Stimulated activated memory B cell treated with anti-CD40 and anti-IgM and Interleukin-4, amounts not matched to agents 10 μg/mL and 1 μg/mL and 100 μg/mL, for 72 hours (primary cell): Measurements from ENCODE around the gene GSDME.
"Not testable (repeated sequence)": the region's sequence is repeated elsewhere in the genome, so short reads cannot be mapped to it uniquely, and the experiment has no call there.

ENCODE experiments used
- ATAC-seq: fragments of 150-1000 bp; cut with Tn5 transposase; 2 replicates; pipeline ENCODE4 v1.10.0; 2021
- H3K27ac Mint-ChIP-seq: one replicate; pipeline ENCODE4 v1.8.0; 2022; ENCODE audit warnings: mild to moderate bottlenecking, mixed read lengths
- H3K27me3 Mint-ChIP-seq: one replicate; pipeline ENCODE4 v1.8.0; 2022; ENCODE audit warnings: mixed read lengths
- H3K36me3 Mint-ChIP-seq: one replicate; pipeline ENCODE4 v1.8.0; 2022; ENCODE audit warnings: mixed read lengths
- H3K4me1 Mint-ChIP-seq: one replicate; pipeline ENCODE4 v1.8.0; 2022; ENCODE audit warnings: mixed read lengths
- H3K4me3 Mint-ChIP-seq: one replicate; pipeline ENCODE4 v1.8.0; 2022; ENCODE audit warnings: mild to moderate bottlenecking, moderate library complexity, mixed read lengths
- H3K9me3 Mint-ChIP-seq: one replicate; pipeline ENCODE4 v1.8.0; 2022; ENCODE audit warnings: mixed read lengths

The GSDME gene

DNA sequence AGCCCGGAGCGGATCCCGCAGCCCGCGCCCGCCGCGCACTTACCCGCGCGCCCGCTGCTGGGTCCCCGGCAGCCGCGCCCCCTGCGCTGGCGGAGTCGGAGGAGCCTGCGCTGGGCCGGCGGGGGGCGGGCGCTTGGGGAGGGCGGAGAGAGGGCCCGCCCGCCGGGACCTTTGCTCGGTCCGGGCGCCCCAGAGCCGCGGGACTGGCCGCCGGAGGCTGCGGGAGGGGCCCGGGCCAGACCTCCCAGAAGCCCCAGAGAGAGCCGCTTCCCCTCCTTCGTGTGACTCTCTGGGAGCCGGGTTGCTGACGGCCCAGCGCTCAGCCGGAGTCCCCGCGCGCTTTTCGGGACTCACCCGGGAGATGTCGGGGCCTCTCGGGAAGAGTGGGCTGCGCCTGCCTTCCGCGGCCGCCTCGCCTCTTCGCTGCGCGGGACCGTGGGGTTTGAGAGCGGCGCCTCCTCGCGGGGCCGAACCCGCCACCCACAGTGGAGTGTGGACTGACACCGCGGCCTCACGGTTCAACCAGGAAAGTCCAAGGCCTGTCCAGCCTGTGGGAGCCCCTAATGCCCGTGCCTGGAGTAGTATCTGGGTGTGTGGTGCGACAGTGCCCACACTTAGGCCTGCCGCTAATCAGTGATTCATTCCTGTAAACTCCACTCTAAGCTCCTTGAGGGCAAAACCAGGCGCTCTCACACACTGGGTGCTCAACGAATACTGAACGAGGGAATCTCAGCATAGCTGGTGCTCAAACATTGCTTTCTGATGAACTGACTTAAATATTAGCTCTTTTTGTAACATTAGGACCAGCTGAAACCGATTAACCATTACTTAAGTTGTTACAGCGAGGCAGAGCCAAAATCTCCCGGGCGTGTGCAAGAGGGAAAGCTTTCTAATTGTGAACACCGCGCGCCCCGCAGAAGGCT, at the start of gene GSDME:
Gene GSDME, minus strand, starts transcription at position 112 of the 923 bp plus-strand sequence. CDS start 7,690 bp downstream, outside the sequence.
- Mint-ChIP-seq H3K36me3 (no peaks in the 10 kb centered on the region), H3K27me3 (peaks cover 47% of the 10 kb centered on the region), H3K4me1 (peaks cover 27% of the 10 kb centered on the region), H3K9me3 (no peaks in the 10 kb centered on the region), H3K4me3 (peak within 1 kb of the TSS; percentile 89), H3K27ac (peak within 1 kb of the TSS; percentile 64)
- ATAC-seq: peak; percentile 82

DNA sequence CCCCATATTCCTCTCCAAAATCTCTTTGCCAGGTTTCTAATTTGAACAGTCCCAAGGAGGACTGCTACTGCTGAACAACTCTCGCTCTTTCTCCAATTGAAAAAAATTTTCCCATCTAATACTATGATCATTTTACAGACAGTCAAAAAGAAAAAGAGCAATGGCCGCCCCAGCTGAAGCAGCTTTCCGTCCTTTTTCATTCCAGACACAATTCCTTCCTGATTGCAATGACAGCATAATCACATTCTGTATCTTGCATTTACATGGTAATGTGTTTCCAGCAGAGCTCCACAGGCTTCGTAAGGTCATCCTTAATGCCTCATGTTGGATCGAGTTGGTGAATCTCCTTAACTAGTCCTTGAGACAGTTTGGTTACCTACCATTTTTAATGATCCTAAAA, 45.0 kb upstream of the GSDME start:
- no peak for ATAC-seq
- H3K4me3 Mint-ChIP-seq: no peak overlapping the region

DNA sequence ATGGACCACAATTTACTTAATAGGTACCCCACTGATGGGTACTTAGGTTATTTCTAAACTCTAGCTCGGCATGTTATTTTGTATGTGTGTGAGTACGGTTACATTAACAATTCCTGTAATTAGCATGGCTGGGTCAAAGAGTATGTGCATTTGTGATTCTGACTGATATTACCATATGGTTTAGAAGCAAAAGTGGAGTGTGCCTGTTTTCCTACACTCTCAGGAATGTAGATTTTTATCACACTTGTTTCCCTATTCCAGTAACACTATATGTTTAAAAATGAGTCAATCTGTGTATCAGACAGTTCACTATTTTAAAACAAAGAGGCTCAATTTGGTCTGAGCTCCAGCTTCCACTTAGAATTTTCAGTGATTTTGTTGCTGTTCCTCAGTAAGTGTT, 44.6 kb upstream of the GSDME start:
- peaks cover 85% of the 10 kb centered on the region for H3K36me3 Mint-ChIP-seq
- no peak overlapping the region for H3K27ac Mint-ChIP-seq
- no peaks in the 10 kb centered on the region for H3K4me1 Mint-ChIP-seq
- no peaks in the 10 kb centered on the region for H3K9me3 Mint-ChIP-seq
- no peak for ATAC-seq
- no peaks in the 10 kb centered on the region for H3K27me3 Mint-ChIP-seq
- no peak overlapping the region for H3K4me3 Mint-ChIP-seq

More for the DNA sequence above, 45.0 kb upstream of the GSDME start:
- H3K27ac Mint-ChIP-seq: no peak overlapping the region
- H3K9me3 Mint-ChIP-seq: no peaks in the 10 kb centered on the region
- no peaks in the 10 kb centered on the region for H3K27me3 Mint-ChIP-seq
- H3K4me1 Mint-ChIP-seq: no peaks in the 10 kb centered on the region
- peaks cover 83% of the 10 kb centered on the region for H3K36me3 Mint-ChIP-seq

DNA sequence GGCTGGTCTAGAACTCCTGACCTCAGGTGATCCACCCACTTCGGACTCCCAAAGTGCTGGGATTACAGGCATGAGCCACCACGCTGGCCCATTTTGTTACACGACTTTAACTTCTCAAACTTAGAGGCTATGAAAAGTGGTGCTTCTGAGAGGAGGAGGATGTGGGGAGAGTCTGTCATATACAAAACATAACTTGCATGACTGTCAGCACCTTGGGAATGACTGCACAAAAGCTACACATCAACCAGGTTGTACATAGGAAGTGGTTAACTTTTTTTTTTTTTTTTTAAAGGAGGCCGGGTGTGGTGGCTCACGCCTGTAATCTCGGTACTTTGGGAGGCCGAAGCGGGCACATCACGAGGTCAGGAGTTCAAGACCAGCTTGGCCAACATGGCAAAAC, 43.4 kb upstream of the GSDME start:
- H3K4me3 Mint-ChIP-seq: no peak overlapping the region
- no peak for ATAC-seq
- no peaks in the 10 kb centered on the region for H3K4me1 Mint-ChIP-seq
- H3K27ac Mint-ChIP-seq: no peak overlapping the region
- H3K36me3 Mint-ChIP-seq: peaks cover 88% of the 10 kb centered on the region
- H3K9me3 Mint-ChIP-seq: no peaks in the 10 kb centered on the region
- H3K27me3 Mint-ChIP-seq: no peaks in the 10 kb centered on the region

DNA sequence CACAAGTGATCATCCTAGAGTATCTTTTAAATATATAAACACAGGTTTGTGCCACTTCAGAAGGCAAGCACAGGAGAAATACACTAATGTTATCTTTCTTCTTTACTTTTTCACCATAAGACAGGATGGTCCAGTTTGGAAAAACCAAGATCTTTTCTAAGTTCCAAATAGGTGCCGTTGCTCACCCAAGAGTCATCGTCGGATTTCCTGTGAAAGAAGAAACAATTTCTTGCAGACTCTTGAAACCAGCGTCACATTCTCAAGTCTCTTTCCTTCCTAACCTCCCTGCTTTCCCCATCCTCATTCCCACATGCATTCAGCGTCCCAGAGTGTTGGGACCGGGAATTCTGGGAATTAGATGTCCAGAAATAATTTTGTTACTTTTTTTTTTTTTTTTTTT, 42.8 kb upstream of the GSDME start:
- H3K4me1 Mint-ChIP-seq: peaks cover 2% of the 10 kb centered on the region
- ATAC-seq: no peak
- H3K27me3 Mint-ChIP-seq: no peaks in the 10 kb centered on the region
- H3K27ac Mint-ChIP-seq: no peak overlapping the region
- H3K4me3 Mint-ChIP-seq: no peak overlapping the region
- H3K36me3 Mint-ChIP-seq: peaks cover 94% of the 10 kb centered on the region
- no peaks in the 10 kb centered on the region for H3K9me3 Mint-ChIP-seq

DNA sequence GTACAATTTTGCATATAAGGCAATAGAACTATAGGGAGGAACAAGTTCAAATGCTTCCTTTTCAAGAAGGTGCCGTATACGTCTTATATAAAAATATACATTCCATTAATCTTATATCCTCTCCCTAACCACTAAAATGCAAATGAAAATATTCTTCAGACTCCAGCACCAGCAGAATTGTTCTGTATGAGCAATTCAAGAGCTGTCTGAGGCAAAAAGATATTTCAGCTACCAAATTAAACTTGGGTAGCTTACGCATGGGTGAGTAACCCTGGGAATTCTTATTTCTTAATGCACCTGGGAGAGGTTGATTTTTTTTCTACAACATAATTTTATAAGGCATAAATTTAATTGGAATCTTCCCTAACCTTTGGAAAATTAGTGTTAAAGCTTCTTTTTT, 42.2 kb upstream of the GSDME start:
- Mint-ChIP-seq H3K4me1 (peaks cover 8% of the 10 kb centered on the region), H3K27ac (no peak overlapping the region), H3K9me3 (no peaks in the 10 kb centered on the region), H3K4me3 (no peak overlapping the region), H3K36me3 (peaks cover 95% of the 10 kb centered on the region), H3K27me3 (no peaks in the 10 kb centered on the region)
- no peak for ATAC-seq

DNA sequence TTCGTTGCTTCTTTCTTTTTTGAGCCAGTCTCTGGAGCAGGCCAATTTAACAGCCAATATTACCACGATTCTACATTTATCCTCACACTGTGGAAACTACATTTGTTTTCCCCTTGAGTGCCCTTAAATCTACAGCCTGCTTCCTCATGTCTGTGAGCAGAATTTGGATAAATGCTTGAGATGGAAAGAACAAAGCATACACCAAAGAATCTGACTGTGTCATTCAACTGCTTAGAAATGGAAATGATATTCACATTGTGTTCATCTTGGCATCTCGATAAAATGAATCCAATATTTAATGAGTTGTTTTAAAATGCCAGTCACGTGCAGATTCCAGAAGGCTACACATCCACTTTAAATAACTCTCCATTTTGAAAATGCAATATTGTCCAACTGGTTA, 41.0 kb upstream of the GSDME start:
- H3K4me3 Mint-ChIP-seq: no peak overlapping the region
- H3K36me3 Mint-ChIP-seq: peaks cover 90% of the 10 kb centered on the region
- H3K27me3 Mint-ChIP-seq: no peaks in the 10 kb centered on the region
- ATAC-seq: no peak
- no peaks in the 10 kb centered on the region for H3K9me3 Mint-ChIP-seq
- H3K4me1 Mint-ChIP-seq: peaks cover 17% of the 10 kb centered on the region
- no peak overlapping the region for H3K27ac Mint-ChIP-seq

DNA sequence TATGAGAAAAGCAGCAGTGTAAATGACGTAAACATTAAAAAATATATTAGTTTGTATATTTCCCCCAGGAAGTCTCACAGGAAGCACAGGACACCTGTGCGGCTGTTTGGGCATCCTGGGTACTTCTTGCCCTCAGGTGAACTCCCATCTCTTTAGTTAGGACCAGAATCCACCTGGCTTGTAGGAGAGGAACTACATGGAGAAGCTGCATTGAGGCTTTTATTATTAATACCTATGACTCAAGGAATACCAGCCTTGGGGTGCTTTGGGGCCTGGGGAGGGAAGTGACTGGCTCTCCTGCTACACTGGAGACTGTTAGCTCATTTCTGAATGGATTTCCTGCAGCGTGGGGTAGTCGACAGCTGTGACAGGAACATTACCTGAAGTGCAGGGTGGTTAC, 40.0 kb upstream of the GSDME start:
- Mint-ChIP-seq H3K27ac (no peak overlapping the region), H3K9me3 (no peaks in the 10 kb centered on the region), H3K36me3 (peaks cover 80% of the 10 kb centered on the region), H3K27me3 (no peaks in the 10 kb centered on the region), H3K4me1 (peaks cover 17% of the 10 kb centered on the region), H3K4me3 (no peak overlapping the region)
- no peak for ATAC-seq

DNA sequence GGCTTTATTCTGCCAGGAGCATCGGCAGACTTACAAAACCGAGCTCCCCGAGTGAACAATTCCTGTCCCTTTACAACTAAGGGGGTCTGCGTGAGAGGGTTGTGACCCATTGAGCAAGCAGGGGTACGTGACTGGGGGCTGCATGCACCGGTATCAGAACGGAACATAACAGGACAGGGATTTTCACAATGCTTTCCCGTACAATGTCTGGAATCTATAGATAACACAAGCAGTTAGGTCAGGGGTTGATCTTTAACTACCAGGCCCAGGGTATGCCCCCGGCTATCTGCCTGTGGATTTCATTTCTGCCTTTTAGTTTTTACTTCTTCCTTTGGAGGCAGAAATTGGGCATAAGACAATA, 38.1 kb upstream of the GSDME start:
- no peak overlapping the region for H3K4me3 Mint-ChIP-seq
- H3K9me3 Mint-ChIP-seq: no peaks in the 10 kb centered on the region
- peaks cover 62% of the 10 kb centered on the region for H3K36me3 Mint-ChIP-seq
- peaks cover 17% of the 10 kb centered on the region for H3K4me1 Mint-ChIP-seq
- H3K27me3 Mint-ChIP-seq: no peaks in the 10 kb centered on the region
- no peak overlapping the region for H3K27ac Mint-ChIP-seq
- ATAC-seq: no peak

DNA sequence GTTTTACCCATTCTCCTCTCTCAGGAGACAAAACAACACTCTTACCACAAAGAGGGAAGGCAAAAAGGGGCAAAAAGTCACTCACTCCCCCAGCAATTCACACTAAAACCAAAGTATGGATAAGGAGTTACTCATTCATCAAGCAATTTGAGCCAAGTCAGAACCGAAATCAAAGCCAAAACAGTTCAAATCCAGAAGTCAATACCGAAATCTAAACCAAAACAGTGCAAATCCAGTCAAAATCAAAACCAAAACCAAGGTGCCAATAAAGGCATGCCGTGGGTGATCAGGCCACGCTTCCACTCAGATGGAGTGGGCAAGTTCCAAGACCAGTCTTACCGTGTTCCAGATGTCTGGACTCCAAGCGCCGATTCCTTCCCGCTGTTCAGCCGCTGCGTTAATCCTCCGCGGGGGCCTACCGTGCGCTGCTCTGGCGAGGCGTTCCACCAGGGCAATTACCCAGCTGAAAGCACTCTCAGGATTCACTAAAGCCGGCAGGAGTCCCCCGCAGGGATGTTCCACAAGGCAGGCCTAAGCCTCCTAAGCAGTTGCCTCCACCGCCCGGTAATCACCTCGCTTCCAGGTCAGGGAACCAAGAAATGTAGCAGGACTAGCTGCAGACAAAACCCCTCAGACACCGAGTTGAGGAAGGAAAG, 37.6 kb upstream of the GSDME start:
- Mint-ChIP-seq H3K36me3 (peaks cover 58% of the 10 kb centered on the region), H3K4me1 (peaks cover 17% of the 10 kb centered on the region), H3K27ac (peak overlapping the region; percentile 27)
- not testable (repeated sequence) for H3K4me3 Mint-ChIP-seq, ATAC-seq, H3K27me3 Mint-ChIP-seq, H3K9me3 Mint-ChIP-seq

DNA sequence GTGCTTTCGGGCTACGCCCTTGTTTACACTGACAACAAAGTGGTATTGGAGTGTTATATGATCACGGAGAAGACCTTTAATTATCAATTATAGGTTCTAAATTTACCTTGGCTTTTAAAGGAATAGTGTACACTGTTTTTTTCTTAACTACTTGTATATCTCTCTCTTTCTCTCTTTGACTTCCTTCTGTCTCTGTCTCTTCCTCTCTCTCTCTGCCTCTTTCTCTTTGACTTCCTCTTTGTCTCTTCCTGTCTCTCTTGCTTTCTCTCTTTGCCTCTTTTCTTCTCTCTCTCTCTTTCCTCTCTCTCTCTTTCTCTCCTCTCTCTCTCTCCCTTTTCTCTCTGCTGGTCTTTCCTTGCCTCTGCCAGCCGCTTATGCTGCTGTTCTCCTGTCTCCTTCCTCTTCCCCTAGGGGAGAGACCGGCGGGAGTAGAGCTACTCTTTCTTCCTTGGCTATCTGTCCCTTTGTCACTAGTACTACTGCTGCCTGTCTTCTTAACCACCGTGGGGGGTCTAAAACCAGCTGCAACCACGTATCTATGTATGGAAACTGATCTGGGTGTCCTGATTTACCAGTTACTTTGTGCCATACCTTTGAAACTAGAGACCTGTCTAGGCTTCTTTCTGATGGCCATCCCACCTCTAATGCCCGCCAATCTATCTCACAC, 36.9 kb upstream of the GSDME start:
- H3K9me3 Mint-ChIP-seq: peaks cover 6% of the 10 kb centered on the region
- H3K4me1 Mint-ChIP-seq: peaks cover 17% of the 10 kb centered on the region
- ATAC-seq: no peak
- peak overlapping the region; percentile 27 for H3K27ac Mint-ChIP-seq
- H3K4me3 Mint-ChIP-seq: no peak overlapping the region
- no peaks in the 10 kb centered on the region for H3K27me3 Mint-ChIP-seq
- H3K36me3 Mint-ChIP-seq: peaks cover 54% of the 10 kb centered on the region

DNA sequence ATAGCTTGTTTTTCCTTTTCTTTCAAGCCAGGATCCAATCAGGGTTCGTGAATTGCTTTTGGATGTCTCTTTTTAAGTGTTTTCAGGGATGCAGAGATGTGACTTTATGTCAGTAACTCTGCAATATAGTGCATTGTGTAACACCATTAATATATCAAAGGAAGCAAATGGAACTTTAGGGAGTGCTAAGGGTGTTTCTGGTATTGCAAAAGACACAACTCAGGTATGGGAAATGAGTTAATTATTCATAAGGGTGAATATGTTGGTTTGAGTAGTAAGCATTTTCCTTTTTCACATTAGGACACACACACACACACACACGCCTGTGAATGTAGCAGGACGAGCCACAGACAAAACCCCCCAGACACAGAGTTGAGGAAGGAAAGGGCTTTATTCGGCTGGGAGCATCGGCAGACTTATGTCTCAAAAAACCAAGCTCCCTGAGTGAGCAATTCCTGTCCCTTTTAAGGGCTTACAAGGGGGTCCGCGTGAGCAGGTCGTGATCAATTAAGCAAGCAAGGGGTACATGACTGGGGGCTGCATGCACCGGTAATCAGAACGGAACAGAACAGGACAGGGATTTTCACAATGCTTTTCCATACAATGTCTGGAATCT, 31.8 kb upstream of the GSDME start:
- Mint-ChIP-seq H3K4me1 (peaks cover 4% of the 10 kb centered on the region), H3K9me3 (peaks cover 8% of the 10 kb centered on the region), H3K36me3 (peaks cover 4% of the 10 kb centered on the region), H3K27me3 (no peaks in the 10 kb centered on the region), H3K4me3 (no peak overlapping the region), H3K27ac (no peak overlapping the region)
- ATAC-seq: no peak

DNA sequence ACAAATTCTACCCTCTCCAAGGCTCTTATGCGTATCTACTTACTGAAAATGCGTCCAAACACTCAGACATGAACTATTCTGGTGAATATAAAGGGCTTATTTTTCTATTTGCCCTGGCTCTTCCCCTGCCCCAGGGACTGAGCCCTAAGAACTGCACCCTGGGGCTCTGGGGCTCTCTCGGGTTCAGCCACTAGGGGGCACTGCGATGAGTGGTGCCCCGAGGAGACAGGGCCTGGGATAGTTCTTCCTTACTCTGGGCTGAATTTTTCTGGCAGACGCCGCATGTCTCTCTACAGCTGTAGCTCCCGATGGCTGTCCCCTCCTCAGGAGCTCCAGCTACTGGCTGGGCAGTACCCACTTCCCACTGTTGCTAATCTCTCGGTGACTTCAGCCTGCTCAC, 30.8 kb upstream of the GSDME start:
- ATAC-seq: no peak
- no peak overlapping the region for H3K4me3 Mint-ChIP-seq
- no peaks in the 10 kb centered on the region for H3K27me3 Mint-ChIP-seq
- peaks cover 14% of the 10 kb centered on the region for H3K9me3 Mint-ChIP-seq
- H3K4me1 Mint-ChIP-seq: no peaks in the 10 kb centered on the region
- no peak overlapping the region for H3K27ac Mint-ChIP-seq
- H3K36me3 Mint-ChIP-seq: peaks cover 10% of the 10 kb centered on the region

DNA sequence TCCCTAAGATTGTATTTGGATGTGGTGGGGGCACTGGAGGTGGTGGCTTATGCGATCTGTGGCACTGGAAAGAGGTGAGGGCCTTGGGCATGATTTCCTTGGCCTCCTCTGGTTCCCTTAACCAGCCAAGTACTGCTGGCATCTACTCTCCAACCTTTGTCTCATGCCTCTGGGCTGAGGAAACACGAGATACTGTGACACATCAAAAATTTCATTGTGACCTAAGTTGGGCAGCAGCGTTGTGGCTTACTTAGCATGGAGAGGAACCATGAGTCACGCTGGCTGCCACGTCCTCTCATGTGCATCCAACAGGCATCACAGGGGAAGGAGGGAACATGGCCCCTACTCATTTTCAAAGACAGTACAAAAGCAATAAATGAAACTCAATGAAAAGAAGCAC, 29.7 kb upstream of the GSDME start:
- no peak for ATAC-seq
- peaks cover 14% of the 10 kb centered on the region for H3K9me3 Mint-ChIP-seq
- H3K4me1 Mint-ChIP-seq: no peaks in the 10 kb centered on the region
- no peaks in the 10 kb centered on the region for H3K27me3 Mint-ChIP-seq
- peaks cover 16% of the 10 kb centered on the region for H3K36me3 Mint-ChIP-seq
- no peak overlapping the region for H3K4me3 Mint-ChIP-seq
- H3K27ac Mint-ChIP-seq: no peak overlapping the region

DNA sequence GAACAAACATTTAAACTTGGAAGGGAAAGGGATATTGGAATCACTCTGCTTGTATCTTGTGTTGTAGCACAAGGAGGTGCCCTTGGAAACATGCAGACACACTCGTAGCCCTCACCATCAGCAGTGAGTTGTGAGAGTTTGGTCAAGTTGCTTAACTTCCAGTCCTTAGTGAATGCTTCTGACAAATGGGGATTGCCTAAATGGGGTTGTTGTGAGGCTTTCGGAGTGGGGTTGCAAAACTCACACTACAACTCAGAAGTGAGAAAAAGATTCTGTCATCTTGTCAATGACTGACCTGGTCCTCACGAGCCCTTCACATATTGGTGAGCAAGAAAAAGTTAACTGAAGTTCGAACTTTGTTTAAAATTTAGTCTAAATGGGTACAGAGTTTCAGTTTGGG, 29.0 kb upstream of the GSDME start:
- peaks cover 14% of the 10 kb centered on the region for H3K9me3 Mint-ChIP-seq
- no peaks in the 10 kb centered on the region for H3K27me3 Mint-ChIP-seq
- H3K4me1 Mint-ChIP-seq: no peaks in the 10 kb centered on the region
- ATAC-seq: no peak
- no peak overlapping the region for H3K27ac Mint-ChIP-seq
- no peak overlapping the region for H3K4me3 Mint-ChIP-seq
- peaks cover 16% of the 10 kb centered on the region for H3K36me3 Mint-ChIP-seq
